DMS 273 treated with DMSO at 0.1 percent for 48 hours (cell line): ENCODE results near the gene EGFLAM.
A peak's percentile ranks its signal among the peaks of the same experiment; 100 is the strongest.

Experiments
- DNase-seq: peaks from one replicate; lab custom pipeline; 2025; lab: John Stamatoyannopoulos, UW

Gene EGFLAM

DNA sequence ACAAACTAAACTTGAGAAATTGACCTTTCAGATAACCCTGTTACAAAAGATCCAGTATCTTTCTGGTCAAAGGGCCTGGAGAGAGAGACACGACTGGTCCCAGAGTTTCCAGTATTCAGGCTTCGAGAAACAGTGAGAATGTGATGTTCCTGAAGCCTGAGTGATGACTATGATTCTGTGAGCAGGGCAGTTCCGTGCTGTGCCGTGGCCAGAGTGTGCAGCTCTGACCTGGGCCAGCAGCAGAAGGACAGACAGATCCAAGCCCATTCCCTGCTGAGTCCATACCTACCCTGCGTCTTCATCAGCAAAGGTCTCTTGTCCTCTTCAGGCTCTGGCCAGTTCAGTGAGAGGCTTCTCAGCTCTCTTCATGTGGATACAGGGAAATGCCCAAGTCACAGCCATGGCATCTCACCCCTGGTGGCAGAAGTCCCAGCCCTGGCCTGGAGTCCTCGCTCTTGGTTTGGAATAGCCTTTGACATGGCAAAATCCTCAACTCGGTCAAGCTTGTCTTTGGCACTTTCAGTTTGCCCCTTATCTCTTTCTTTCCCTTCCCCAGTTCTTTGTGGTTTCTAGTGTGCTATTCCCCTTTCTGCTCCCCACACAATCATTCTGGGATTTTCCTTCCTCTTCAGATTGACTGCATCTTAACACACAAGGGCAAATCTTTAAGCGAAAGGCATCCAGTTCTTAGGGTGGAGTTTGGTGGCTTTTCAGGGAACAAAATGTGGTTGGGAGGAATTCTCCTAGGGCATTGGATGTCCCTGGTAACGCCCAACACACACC is 190.4 kb downstream of the EGFLAM start:
- DNase-seq, result no peak

DNA sequence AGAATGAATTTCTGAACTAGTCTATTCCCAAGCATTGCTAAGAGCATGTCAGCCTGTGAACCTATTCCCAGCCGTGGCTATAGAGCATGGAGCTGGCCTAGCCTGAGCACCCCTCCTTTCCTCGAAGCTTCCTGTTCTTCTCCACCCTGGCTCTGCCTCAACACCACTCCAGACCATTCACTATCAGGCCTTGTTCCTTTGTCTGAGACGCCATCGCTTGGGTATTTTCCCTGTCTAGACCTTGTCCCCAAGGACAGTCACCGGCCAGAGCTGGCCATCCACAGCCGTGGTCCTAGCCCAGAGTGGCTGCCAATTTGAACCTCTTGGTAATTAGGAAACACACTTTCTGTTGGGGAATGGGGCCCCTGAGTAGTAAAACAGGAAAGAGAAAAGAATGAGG is 192.3 kb downstream of the EGFLAM start:
- DNase-seq, result no peak

DNA sequence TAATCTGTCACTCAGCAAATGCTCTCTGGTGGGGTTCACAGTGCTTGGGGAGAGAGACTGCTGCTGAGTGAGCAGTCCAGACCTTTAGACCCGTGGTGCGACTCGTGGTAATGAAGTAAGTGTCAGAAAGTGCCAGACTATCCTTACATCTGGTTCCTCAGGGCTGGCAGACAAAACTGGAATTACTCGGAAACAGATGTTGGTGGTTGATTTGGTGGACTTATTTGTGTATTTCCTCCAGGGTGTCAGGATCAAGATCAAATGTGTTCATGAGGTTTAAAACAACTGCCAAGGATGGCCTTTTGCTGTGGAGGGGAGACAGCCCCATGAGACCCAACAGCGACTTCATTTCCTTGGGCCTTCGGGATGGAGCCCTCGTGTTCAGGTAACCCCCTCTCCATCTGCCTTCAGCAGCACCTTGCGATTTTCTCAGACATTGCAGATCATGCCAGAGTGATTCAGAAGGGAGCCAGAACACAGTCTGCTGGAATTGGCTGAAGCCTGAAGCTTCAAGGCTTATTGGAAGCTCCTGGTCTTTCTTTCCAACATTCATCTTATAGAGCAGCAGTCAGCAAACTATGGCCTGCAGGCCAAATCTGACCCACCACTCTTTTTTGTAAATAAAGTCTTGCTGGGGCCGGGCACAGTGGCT is 192.8 kb downstream of the EGFLAM start:
- no peak for DNase-seq

DNA sequence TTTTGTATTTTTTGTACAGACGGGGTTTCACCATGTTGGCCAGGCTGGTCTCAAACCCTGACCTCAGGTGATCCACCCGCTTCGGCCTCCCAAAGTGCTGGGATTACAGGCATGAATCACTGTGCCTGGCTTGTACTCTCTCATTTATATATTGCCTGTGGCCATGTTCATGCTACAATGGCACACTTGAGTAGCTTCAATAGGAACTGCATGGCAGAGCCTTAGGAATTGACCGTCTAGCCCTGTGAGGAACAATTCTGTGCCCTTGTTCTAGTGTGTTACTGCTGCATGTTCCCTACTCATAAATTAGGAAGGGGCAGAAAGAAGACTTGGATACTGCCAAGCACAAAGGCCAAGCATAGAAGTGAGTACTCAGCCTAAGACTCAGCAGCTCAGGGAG is 193.8 kb downstream of the EGFLAM start:
- DNase-seq, result no peak

DNA sequence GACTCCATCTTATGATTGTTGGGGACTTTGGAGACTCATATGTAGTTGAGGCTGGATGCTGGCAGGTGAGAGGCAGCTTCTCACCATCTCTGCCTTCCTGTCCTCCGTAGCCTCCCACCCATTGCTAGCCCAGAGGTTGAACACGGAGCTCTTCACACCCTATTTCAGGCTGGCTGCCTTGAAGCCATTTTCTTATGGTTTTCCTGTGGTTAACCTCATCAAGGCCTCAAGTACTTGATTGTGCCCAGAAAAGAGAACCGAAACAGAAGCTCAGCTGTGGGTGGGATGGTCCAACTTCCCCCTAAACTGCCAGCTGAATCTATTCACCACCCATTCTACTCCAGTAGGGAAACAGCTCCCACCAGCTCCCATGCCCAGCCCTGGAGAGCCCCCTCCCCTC is 195.1 kb downstream of the EGFLAM start:
- DNase-seq, result no peak

DNA sequence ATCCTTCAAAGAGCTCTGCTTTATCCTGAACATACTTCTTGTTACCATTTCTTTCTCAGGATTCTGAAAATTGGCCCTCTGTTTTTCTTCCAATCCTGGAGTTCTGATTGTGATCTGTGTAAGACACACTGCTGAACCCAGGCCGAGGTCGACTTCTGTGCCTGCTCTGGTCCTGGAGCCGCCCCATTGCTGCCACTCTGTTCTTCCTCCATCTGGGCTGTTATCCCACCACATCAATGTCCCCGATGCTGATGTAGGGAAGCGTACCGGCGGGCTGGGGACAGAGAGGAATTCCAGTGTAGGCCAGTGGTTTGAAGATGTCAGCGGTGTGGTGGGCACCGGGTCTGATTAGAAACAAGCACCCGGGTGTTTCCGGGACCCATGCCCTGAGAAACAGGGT is 195.6 kb downstream of the EGFLAM start:
- DNase-seq, result no peak

DNA sequence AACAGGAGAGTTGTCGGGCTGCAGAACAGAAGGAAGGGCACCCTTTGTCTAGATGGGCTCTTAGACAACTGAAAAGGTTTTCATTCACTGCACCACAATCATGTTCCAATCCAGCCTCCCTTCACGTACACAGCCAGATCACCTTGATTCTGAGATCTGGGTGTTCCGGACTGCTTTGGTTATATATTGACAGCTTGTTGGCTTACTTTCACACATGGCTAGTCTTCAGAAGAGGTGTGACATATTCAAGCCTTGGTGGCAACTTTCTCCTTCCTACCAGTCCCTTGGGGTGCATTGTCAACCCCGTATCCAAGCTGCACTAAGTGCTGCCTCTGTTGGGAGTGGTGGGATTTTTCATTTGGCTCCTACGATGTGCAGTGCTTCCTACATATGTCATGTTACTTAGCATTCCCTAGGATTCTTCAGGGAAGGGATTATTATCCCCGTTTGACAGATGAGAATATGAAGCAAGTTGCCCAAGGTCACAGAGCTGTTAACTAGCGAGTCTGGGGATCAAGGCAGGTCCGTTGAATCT is 197.5 kb downstream of the EGFLAM start:
- DNase-seq, result no peak

DNA sequence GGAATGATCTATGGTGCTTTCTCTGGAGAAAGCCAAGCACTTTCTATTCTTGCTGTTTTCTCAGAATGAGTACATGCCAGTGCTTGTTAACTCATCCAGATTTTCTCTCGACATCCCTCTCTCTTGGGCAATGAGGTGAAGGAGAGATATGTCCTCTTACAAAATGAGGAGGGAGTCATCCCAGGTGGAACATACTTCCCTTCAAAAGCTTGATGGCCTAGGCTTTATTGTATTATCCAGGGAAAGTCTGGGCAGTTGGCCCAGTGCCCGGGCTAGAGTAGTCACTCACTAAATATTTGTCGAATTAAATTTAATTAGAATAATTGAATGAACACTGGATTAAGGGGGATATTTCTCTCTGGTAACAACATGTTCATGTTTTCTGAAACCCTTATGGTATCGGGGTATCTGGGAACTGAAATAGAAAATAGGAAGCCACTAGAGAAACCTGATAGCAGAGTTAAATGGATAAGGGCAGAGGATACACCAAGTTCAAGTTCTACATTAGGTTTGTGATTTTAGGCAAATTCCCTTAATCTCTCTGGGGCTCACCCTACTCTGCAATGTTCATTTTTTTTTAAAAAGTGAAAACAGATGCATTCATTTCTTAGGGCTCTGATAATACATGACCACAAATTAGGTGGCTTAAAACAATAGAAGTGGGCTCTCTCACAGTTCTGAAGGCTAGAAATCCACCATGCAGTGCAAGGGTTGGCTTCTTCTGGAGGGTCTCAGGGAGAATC is 198.5 kb downstream of the EGFLAM start:
- DNase-seq, result no peak

DNA sequence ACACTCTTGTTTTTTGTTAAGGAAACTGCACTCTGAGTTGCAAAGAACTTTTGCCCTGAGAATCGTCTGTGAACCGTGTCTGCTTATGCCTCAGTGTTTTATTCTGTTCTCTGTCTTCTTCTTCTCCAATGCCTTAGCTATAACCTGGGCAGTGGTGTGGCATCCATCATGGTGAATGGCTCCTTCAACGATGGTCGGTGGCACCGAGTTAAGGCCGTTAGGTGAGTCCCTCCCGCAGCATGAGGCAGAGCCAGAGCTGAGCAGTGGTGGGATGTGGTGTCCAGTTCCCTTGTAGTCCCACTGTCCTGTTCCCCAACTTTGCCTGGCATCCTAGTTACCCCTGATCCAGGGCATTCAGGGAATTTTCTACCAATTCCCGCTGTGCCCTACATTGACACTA is 199.8 kb downstream of the EGFLAM start:
- no peak for DNase-seq

DNA sequence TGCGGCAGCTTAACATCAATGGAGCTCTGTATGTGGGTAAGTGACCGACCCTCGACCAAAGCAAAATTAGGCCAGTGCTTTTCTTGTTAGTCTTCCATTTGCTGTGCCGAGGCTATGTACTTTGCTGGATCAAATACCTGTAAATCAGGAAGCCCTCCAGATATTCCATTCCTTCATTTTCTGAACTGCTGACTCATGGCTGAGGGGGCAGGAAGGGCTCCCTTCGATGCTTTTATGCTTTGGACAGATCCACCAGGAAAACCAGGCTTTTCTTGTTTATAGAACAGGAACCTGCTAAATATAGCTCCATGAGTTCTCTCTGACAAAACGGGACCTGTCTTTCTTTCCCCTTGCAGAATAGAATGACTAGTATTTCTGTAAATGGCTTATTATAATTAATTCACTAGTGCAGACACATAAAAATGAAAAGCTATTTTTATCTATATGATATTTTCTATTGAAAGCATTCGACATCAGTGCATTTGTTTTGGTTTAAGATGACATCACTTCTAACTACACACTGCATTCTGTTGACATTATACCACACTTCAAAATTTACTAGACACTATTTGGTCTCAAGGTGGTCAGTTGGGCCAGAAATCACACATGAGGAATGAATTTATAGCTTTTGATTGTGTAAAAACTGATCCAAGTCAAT is 204.7 kb downstream of the EGFLAM start:
- no peak for DNase-seq

DNA sequence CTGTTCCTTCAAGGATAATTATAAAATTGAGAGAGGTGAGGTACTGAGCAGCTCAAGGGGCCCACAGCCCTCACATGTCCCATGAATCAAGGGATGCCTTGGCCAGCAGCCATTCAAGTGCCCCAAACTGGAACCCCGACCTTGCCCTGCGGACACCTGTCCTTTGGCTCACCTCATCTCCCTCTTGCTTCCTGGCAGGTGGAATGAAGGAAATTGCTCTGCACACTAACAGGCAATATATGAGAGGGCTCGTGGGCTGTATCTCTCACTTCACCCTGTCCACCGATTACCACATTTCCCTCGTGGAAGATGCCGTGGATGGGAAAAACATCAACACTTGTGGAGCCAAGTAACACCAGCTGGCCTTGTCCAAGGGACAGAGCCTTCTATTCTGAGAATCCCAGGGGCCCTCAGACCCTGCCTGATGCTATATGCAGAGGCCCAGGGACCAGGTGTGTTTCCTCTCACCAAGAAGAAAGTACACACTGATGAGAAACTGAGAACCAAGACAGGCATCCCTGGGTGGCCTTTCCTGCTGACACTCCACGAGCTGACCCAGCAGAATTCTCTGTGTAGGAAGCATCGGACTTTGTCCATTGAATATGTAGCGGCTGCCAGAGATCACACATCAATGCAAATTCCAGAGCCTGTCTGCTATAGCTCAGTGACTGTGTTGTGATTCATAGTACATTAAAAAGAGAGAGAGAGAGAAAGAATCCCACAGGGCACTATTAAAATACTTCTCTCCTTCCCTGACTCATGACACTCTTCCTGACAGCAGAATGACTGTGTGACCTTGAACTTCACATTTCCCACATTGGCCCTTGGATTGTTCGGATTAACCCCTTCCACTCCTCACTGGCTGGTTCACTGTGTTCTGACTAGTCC is 205.5 kb downstream of the EGFLAM start:
- DNase-seq, result no peak

DNA sequence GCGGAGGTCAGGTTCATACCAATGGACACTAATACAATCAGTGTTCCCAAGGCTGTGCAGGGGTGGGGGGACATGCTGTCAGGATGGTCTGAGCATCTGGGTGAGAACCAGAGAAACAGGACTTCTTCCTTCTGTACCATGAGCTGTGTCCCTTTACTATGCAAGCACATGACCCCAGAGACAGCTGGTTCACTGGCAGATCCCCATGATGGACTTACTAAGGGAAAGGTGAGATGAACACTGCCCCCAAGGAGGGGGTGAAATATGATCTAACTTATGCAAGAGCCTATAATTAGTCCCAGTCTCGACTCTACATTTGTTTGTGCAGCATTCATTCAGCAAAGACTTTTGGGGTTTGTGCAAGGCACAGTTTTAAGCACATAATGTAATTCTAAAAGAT is 206.7 kb downstream of the EGFLAM start:
- no peak for DNase-seq

DNA sequence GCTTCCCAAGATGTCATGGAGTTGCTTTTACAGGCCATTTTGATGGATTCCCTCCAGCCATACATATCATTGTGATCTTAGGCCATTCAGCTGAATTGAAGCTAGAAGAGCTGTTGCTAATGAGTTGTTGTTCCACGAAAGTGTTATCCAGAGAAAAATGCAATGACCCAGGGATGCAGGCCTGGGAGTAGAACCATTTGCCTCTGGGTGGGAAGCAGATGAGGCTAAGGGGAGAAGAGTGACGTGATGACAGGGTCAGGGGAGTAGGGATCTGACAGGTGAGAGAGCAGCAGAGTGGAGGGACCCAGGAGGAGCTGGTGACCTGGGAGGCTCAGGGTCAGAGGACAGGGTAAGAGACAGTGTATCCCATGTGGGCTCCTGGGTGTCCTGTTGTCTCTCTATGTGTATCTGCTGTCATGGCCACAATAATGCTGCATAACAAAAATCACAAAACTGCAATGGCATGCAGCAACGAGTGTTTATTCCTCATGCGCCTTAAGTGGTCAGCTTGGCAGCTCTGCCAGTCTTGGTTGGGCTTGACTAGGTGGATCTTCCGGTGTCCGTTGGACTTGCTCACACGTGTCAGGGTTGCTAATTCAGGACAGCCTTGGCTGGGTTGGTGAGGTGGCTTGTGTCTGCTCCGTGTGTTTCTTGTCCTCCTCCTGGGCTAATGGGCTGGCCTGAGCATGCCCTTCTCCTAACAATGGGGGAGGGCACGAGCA is 207.5 kb downstream of the EGFLAM start:
- DNase-seq, result no peak

DNA sequence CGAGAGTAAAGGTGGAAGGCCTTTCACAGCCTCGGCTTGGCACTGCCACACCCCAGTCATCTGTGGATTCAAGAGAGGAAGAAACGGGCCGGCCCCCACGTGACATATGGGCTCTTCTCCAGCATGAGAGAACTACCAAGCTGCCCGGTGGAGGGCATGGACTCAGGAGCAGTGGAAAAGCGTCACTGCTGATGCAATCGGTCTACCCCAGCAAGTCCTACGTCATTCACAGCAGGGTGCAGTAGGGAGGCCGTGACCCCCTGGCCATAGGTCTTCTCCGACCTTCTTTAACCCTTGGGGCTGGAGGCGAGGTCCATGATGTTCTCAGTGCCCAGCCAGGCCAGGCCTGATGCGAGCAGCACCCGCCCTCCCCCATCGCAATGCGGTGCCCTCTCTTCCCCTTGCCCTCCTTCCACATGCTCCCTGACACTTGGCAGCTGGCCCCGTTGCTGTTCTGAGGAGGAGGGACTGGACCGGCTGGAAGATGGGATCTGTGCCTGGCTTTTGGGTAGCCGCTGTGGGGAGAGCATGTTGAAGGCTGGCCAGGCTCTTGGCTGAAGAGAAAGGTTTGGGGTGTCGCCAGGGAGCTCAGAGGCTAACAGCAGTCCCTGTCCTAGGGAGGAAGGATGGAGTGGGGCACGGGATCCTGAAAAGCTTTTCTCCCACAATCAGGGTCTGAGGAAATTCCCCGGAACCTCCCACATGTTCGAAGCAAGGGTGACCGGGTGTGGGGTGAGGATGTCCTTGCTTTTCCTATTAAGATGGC is 208.2 kb downstream of the EGFLAM start:
- DNase-seq, result peak; percentile 33

DNA sequence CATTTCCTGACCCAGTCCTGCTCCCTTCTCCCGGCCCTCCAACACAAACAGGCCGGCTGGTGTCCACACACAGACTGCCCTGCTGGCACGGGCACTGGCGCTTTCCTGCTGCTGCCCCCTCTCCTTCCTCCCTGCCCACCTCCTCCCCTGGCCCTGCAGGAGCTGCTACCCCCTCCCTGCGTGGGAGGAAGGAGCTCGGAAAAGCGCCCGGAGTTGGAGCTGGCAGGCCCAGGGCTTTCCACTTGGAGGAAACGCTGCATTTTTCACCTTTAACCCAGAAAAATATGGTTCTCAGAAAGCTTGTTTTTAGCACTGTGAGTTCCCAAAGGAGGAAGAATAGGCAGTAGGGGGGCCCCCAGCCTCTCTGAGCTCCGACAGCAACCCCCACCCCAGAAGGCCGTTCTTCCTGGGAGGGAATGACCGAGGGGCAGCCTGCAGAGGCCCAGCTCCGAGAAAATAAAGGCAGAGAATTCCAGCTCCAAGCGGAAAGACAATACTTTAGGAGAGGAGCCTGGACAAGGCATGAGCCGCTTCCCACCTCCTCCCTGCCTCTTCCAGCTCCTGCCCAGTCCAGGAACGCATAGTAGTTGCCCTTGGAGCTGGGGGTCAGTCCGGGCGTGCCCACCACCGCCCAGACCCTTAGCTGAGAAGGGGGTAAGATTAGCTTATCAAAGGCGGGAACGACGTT is 209.1 kb downstream of the EGFLAM start:
- no peak for DNase-seq

DNA sequence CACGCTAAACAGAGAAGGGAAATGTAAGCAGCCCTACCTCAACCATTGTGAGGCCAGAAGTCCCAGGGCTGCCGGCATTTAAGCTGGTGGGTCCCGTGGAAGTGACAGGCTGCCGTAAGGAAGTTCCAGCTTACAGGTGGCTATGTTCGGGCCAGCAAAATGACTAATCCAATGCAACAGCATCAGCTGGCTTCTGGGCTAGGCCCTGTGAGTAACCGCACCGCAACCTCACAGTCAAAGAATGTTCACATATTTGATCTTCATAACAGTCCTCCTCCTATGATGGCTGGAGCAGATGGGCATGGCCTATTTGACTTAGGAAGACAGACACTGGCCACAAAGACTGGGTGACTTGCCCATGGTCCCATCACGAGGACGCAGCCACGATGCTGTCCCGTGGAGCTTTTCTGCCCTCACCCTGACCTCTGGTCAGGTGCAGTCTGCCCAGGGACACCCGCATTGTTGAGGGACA is 209.9 kb downstream of the EGFLAM start:
- DNase-seq, result no peak

DNA sequence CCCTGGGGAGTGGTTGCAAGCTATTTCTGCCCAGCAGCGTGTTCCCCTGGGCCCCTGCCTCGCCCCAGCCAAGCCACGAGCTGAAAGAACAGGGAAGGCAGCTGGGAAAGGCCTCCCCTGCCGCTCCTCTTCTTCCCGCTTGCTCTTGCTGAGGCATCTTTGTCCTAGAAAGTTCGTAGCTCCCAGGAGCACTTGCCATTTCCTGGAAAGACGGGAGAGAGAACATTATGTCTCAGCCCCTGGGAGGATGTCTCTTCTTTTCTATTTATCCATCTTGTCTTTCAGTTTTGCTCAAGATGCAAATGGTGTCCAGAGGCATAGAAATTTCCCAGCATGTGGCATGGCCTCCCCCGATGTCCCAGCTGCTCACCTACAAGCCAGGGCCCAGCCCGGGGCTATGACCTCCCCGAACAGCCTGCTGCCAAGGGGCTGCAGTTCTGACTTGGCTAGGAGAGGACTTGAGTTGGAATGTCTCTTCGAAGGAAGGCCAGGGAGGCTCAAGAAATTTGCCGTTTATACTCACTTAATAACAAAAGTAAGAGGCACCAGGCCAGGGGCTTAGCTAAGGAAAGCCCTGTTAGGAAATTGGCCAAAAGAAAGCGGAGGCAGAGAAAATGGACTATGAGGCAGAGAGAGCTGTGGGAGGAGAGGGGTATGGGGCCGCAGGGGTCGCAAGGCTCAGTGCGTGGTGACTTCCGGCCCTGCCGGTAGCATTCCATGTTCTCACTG is 210.8 kb downstream of the EGFLAM start:
- DNase-seq, result no peak

DNA sequence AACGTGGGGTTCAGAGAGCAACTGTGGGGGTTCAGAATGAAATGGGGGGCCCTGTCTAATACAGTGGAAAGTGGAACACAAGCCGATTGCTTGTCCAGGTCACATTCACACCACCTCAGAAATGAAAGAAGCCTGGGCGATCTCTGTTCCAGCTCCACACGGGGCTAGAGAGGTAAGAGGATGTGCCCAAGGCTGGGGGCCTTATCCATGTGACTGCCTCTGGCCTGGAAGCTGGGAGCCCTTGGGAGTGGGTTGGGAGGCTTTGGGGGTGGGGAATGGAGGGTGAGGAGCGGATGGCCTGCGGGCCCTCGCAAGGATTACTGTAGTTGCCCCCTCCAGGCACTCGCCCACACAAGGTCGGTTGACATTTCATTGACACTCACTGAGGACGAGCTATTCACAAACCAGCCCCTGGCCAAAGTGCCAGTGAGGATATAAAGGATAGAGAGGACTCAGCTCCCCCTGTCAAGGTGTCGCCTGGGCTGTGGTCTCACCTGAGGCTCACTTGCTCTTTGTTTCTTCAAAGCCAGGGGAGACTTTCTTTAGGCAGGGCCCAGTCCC is 211.4 kb downstream of the EGFLAM start:
- DNase-seq, result no peak
